AG10803 (cell line): ENCODE results near the gene KDF1.

Source experiments
- DNase-seq: peaks from one replicate; pipeline ENCODE4 v3.0.0; 2010; ENCODE audit warnings: low read depth
- H3K4me3 ChIP-seq: 2 replicates; pipeline ENCODE4 v1.5.1; 2011; ENCODE audit warnings: mild to moderate bottlenecking, low read length, control low read depth
- TF ChIP-seq, protein P1 (sequence below): conservative IDR thresholded peaks from 2 replicates; pipeline ENCODE4 v1.5.1; 2011; ENCODE audit warnings: mild to moderate bottlenecking, low read length, control low read depth, inconsistent platforms

The KDF1 gene

GRCh38 chr1:26900815-26901511 is 59.3 kb downstream of the KDF1 start:
- TF ChIP-seq, protein P1, sequence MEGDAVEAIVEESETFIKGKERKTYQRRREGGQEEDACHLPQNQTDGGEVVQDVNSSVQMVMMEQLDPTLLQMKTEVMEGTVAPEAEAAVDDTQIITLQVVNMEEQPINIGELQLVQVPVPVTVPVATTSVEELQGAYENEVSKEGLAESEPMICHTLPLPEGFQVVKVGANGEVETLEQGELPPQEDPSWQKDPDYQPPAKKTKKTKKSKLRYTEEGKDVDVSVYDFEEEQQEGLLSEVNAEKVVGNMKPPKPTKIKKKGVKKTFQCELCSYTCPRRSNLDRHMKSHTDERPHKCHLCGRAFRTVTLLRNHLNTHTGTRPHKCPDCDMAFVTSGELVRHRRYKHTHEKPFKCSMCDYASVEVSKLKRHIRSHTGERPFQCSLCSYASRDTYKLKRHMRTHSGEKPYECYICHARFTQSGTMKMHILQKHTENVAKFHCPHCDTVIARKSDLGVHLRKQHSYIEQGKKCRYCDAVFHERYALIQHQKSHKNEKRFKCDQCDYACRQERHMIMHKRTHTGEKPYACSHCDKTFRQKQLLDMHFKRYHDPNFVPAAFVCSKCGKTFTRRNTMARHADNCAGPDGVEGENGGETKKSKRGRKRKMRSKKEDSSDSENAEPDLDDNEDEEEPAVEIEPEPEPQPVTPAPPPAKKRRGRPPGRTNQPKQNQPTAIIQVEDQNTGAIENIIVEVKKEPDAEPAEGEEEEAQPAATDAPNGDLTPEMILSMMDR: no peak
- peak overlapping the region; percentile 99 for H3K4me3 ChIP-seq
- DNase-seq: no peak

GRCh38 chr1:26900001-26900814 is 60.1 kb downstream of the KDF1 start, which contains the start of gene GPATCH3:
Gene GPATCH3, minus strand, starts transcription at chr1:26900467. Its CDS starts 25 bp downstream, at chr1:26900442.
- H3K4me3 ChIP-seq: peak within 1 kb of the TSS; percentile 99
- peak; percentile 91 for DNase-seq
- TF ChIP-seq, protein P1: no peak
